Immature natural killer cell (primary cell): Measurements from ENCODE around the gene TFE3. TPM values are rescaled to one million over a fixed set of nuclear protein-coding genes. Genes with fewer than 3 reads are reported as not detected.
A peak's percentile ranks its signal among the peaks of the same experiment; 100 is the strongest.
"Not testable (repeated sequence)": the region's sequence is repeated elsewhere in the genome, so short reads cannot be mapped to it uniquely, and the experiment has no call there.

ENCODE experiments used
- DNase-seq, 3 donors: peaks; one replicate each; pipeline ENCODE4 v3.0.0; 2022; ENCODE audit warnings: mixed read lengths in 1 of 3
- H3K27ac Mint-ChIP-seq, 6 donors: one replicate each; pipeline ENCODE4 v1.8.0; 2020; ENCODE audit warnings: mixed read lengths in 6 of 6, mild to moderate bottlenecking in 5 of 6, inconsistent platforms in 4 of 6, moderate library complexity in 3 of 6
- H3K27me3 Mint-ChIP-seq, 3 donors: one replicate each; pipeline ENCODE4 v1.8.0; 2020 to 2021; ENCODE audit warnings: low read depth in 3 of 3, mild to moderate bottlenecking in 3 of 3, mixed read lengths in 3 of 3, moderate library complexity in 3 of 3, inconsistent platforms in 1 of 3
- H3K36me3 Mint-ChIP-seq, 3 donors: one replicate each; pipeline ENCODE4 v1.8.0; 2020; ENCODE audit warnings: mixed read lengths in 3 of 3, inconsistent platforms in 2 of 3, mild to moderate bottlenecking in 2 of 3
- H3K4me1 Mint-ChIP-seq, 2 donors: one replicate each; pipeline ENCODE4 v1.8.0; 2020; ENCODE audit warnings: inconsistent platforms in 2 of 2, mild to moderate bottlenecking in 2 of 2, mixed read lengths in 2 of 2, moderate library complexity in 1 of 2
- H3K4me3 Mint-ChIP-seq, 5 donors: one replicate each; pipeline ENCODE4 v1.8.0; 2020; ENCODE audit warnings: mild to moderate bottlenecking in 5 of 5, mixed read lengths in 5 of 5, inconsistent platforms in 3 of 5, moderate library complexity in 3 of 5
- H3K9me3 Mint-ChIP-seq, 6 donors: one replicate each; pipeline ENCODE4 v1.8.0; 2020; ENCODE audit warnings: mild to moderate bottlenecking in 6 of 6, mixed read lengths in 6 of 6, inconsistent platforms in 4 of 6, moderate library complexity in 3 of 6
- polyA plus RNA-seq, 3 donors: library from polyadenylated mRNA; unstranded; fragments of 300-500 nt; fragmentation: Illumina TruSeq; gene quantifications; one replicate each; pipeline ENCODE4 v1.2.3, GENCODE V29; 2021

Gene TFE3
- polyA plus RNA-seq, 3 donors from 2014 or later, result 1.1 to 9.0 (median 4.2) TPM

DNA sequence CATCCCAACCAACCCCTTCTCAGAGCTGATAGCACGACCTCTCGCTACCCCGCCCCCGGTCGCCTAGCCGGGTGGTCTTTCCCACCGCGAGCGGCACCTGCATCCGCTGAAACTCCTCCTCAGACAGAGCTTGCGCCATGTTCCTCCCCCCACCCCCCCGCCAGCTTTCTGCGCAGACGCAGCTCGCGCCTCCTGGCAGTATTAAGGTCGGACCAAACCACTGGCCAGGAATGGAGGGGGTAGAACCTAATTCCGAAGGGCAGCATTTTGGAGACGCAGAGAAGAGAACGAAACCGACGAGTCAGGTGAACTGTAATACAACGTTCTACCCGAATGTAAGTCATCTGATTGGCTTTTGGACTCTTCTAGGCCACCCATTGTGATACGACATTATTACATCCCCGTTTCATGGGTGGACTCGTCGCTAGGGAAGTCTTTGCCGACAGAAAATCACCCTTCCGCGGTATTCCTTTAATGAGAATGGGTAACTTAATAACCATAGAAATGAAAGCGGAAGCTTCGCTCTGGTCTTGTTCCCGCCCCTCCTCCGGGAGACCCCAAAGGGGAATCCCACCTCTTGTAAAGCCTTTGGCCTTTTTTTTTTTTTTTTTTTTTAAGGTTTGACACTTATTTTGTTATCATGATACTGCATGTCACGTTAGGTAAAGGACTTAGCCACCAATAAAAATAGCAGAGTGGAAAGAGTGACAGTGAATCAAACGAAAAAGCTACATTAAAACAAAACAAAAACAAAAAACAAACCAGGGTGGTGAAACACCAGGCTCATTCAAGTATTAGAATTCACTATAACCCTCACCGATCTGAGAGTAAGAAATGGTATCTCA, 40.8 kb downstream of the TFE3 start, which contains the start of gene GRIPAP1:
Gene GRIPAP1, minus strand, starts transcription at position 174 of the 845 bp plus-strand sequence. Its CDS starts 35 bp downstream, at position 139.
- Mint-ChIP-seq H3K9me3 (no peaks in the 10 kb centered on the region), H3K27me3 (peaks cover 14 to 24% (median 14%) of the 10 kb centered on the region in 3 donors), H3K4me1 (peaks cover 15 to 25% of the 10 kb centered on the region in 2 donors), H3K36me3 (peaks cover 0 to 7% (median 0%) of the 10 kb centered on the region in 3 donors), H3K27ac (peak within 1 kb of the TSS; percentile 89 to 99 (median 99)), H3K4me3 (peak within 1 kb of the TSS; percentile 95 to 98 (median 97))
- peak; percentile 84 to 90 (median 87) for DNase-seq

DNA sequence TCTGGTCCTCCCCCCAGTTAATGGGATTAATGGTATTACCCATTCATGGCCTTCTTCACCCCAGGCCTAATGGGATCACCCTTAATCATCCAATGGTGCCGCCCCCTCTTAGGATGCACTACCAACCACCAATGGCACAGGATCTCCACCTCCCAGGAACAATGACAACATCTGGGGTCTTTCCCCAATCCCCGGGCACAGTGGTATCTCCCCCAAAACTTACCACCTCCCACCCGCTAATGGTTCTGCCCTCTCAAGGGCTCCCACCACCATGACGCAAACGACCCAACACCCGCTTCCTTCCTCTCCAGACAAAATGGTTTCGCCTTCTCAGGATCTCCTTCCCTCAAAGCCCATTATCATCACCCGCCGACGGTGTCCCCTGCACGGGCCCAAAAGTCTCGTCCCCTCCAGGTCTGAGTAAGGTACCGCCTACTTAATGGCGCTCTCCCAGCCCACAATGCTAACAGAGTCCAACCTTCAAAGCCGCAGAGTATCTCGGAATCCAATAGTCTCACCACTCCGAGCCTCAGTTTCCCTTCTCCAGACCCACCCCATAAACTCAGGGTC, 41.6 kb downstream of the TFE3 start:
- Mint-ChIP-seq H3K4me1 (peaks cover 15 to 25% of the 10 kb centered on the region in 2 donors), H3K4me3 (peak overlapping the region; percentile 95 to 98 (median 97)), H3K9me3 (no peaks in the 10 kb centered on the region), H3K36me3 (peaks cover 3 to 10% (median 3%) of the 10 kb centered on the region in 3 donors), H3K27me3 (peaks cover 14 to 26% (median 14%) of the 10 kb centered on the region in 3 donors), H3K27ac (peak overlapping the region; percentile 89 to 99 (median 99))
- DNase-seq, result peak; percentile 74 to 77 (median 75)

DNA sequence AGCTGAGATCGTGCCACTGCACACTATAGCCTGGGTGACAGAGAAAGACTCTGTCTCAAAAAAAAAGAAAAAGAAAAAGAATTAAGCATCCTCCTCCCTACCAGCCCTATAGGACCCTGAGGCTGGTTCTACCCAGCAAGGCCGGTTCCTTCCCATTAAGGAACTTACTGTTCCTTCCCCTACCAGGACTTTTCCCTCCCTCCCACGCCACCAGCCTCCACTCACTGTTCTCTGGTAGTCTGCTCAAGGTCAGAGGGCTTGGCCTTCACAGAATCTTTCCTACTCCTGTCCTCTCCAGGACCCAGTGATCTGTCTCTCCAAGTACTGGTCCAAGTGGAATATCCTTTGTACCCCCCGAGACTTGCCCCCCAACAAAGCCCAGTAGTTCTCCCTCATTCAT, 42.5 kb downstream of the TFE3 start:
- peaks cover 15 to 25% of the 10 kb centered on the region in 2 donors for H3K4me1 Mint-ChIP-seq
- no peak for DNase-seq
- peak overlapping the region in 4 of 5 donors; percentile 95 to 98 (median 97) for H3K4me3 Mint-ChIP-seq
- H3K27ac Mint-ChIP-seq, result peak overlapping the region; percentile 89 to 99 (median 99)
- peaks cover 5 to 10% (median 5%) of the 10 kb centered on the region in 3 donors for H3K36me3 Mint-ChIP-seq
- H3K9me3 Mint-ChIP-seq, result no peaks in the 10 kb centered on the region
- H3K27me3 Mint-ChIP-seq, result peaks cover 14 to 26% (median 14%) of the 10 kb centered on the region in 3 donors

DNA sequence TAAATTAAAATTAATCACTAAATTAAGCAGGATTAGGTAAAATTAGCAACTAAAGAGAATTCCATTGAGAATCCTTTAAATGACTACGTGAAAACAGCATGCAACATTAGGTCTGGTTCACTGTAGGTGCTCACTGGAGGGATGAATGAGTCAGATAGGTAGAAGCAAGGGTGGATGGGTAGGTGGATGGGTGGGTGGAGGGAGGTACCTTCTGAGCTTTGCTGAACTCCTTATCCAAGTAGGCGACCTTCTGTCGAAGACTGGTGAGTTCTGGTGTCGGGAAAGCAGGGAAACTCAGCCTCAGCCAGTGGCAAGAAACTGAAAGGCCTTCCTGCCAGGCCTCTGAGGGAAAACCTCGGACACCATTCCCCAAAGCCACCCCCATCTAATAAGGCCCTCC, 44.1 kb downstream of the TFE3 start:
- peaks cover 15 to 25% of the 10 kb centered on the region in 2 donors for H3K4me1 Mint-ChIP-seq
- H3K27ac Mint-ChIP-seq, result no peak overlapping the region
- H3K9me3 Mint-ChIP-seq, result no peaks in the 10 kb centered on the region
- H3K27me3 Mint-ChIP-seq, result peaks cover 14 to 26% (median 14%) of the 10 kb centered on the region in 3 donors
- DNase-seq, result no peak
- no peak overlapping the region for H3K4me3 Mint-ChIP-seq
- peaks cover 5 to 10% (median 9%) of the 10 kb centered on the region in 3 donors for H3K36me3 Mint-ChIP-seq

DNA sequence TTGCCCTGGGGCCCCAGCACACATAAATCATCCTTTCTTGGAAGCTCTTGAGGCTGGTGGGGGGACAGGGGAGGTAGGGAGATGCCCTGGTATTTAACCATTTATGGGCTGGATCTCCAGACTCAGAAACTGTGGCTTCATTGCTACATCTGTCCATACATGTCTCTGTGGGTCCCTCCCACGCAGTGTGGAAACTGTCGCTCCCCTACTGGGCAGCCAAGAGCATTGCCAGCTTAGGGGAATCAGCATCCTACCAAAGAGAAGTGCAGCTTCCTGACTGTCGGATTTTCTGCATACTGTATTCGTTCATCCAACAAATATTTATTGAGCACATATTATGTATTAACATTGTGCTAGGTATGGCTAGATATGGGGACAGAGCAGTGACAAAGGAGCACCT, 44.8 kb downstream of the TFE3 start:
- DNase-seq, result no peak
- Mint-ChIP-seq H3K36me3 (peaks cover 5 to 11% (median 10%) of the 10 kb centered on the region in 3 donors), H3K4me1 (peaks cover 15 to 21% of the 10 kb centered on the region in 2 donors), H3K9me3 (no peaks in the 10 kb centered on the region), H3K27me3 (peaks cover 12 to 21% (median 14%) of the 10 kb centered on the region in 3 donors), H3K4me3 (peak overlapping the region in 1 of 5 donors; percentile 10), H3K27ac (no peak overlapping the region)

DNA sequence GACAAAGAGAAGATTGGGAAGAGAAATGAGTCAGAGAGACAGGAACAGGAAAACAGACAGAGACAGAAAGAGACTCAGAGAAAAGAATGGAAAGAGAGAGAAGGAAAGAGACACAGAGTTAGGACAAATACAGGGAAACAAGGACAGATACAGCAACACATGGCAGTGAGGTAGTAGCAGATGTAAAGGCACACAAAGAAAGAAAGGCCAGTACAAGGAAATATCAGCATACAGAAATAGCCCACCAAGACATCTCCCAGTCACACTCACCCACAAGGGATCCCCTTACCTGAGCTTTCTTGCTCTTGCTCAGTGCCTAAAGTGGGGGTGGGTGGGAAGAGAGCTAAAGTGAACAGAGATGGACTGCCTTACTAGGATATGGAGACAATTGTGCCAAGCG, 45.3 kb downstream of the TFE3 start:
- no peaks in the 10 kb centered on the region for H3K9me3 Mint-ChIP-seq
- peaks cover 11 to 20% (median 14%) of the 10 kb centered on the region in 3 donors for H3K27me3 Mint-ChIP-seq
- H3K4me3 Mint-ChIP-seq, result no peak overlapping the region
- H3K4me1 Mint-ChIP-seq, result peaks cover 15 to 21% of the 10 kb centered on the region in 2 donors
- peaks cover 5 to 12% (median 10%) of the 10 kb centered on the region in 3 donors for H3K36me3 Mint-ChIP-seq
- H3K27ac Mint-ChIP-seq, result peak overlapping the region in 1 of 6 donors; percentile 20
- no peak for DNase-seq

DNA sequence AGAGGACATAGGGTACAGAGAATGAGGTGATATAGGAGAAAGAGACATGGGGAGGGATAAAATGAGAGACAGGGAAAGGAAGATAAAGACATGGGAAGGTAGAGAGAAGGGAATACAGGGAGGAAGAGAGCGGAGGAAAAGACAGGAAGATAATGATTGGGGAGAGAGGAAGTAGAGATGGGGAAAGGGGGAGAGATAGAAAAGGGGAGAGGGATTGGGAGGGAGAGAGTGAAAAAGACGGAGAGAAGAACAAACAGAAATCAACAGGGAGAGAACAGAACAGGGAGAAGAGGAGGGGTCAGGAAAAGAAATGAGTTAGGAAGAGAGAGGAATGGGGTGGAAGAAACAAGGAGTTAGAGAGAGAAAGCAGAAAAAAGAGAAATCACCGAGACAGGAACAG, 45.7 kb downstream of the TFE3 start:
- Mint-ChIP-seq H3K36me3 (peaks cover 5 to 13% (median 10%) of the 10 kb centered on the region in 3 donors), H3K27me3 (peaks cover 7 to 17% (median 12%) of the 10 kb centered on the region in 3 donors), H3K9me3 (no peaks in the 10 kb centered on the region), H3K4me3 (no peak overlapping the region), H3K27ac (no peak overlapping the region), H3K4me1 (peaks cover 15 to 19% of the 10 kb centered on the region in 2 donors)
- no peak for DNase-seq

DNA sequence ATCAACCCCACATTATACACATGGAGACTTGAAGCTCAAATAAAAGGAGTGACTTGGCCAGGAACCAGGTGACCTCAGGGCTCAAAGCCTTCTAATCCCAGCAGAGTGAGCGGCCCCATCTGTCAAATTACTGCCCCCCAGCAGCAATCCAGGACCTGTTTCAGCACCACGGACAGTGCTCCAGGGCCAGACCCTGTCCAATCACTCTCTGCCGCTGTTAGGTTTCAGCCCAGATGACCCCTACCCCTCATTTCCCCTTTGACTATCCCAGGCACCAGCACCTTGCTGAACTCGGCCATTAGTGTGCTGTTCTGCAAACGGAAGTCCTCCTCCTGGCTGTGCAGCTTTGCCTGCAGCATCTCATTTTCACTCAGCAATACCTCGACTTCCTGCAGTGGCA, 46.2 kb downstream of the TFE3 start:
- H3K27ac Mint-ChIP-seq, result no peak overlapping the region
- H3K9me3 Mint-ChIP-seq, result no peaks in the 10 kb centered on the region
- peaks cover 14 to 18% of the 10 kb centered on the region in 2 donors for H3K4me1 Mint-ChIP-seq
- peaks cover 4 to 13% (median 7%) of the 10 kb centered on the region in 3 donors for H3K27me3 Mint-ChIP-seq
- H3K36me3 Mint-ChIP-seq, result peaks cover 5 to 16% (median 10%) of the 10 kb centered on the region in 3 donors
- no peak overlapping the region for H3K4me3 Mint-ChIP-seq
- peak in 1 of 3 donors; percentile 7 for DNase-seq

DNA sequence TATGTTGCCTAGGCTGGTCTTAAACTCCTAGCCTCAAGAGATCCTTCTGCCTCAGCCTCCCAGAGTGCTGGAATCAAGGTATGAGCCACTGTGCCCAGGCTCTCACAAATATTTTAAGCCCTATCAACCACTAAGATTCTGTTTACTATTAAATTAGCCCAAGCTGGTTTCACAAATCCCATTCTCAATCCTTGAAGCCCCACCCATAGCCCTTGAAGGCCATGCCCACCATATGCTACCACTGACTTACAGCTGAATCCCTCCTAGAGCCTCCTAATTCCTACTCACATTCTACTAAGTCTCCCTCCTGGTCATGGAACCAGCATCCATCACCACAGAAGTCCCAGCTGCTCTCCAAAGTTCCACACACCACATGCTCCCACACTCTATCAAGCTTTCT, 50.8 kb downstream of the TFE3 start:
- H3K27ac Mint-ChIP-seq, result no peak overlapping the region
- H3K4me1 Mint-ChIP-seq, result no peaks in the 10 kb centered on the region
- H3K27me3 Mint-ChIP-seq, result peaks cover 0 to 4% (median 1%) of the 10 kb centered on the region in 3 donors
- no peak overlapping the region for H3K4me3 Mint-ChIP-seq
- DNase-seq, result no peak
- H3K9me3 Mint-ChIP-seq, result no peaks in the 10 kb centered on the region
- H3K36me3 Mint-ChIP-seq, result peaks cover 2 to 16% (median 13%) of the 10 kb centered on the region in 3 donors

DNA sequence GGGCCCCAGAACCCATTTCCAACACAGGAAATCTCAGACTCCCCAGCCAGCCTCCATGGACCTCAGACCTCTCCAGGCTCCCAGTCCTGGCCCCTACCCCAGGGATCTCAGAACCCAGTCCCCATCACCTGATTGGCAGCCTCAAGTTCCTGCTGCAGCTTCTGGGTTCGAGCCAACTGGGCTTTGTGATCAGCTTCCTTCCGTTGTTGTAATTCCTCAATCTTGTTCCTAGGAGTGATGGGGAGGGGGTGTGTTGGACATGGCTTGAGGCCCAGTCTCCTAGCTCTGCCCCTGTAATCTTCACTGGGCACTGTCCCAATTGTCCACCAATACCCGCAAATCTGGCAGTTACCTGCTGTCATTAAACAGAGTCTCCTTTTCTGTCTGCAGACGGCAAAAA, 53.7 kb downstream of the TFE3 start:
- Mint-ChIP-seq H3K27ac (no peak overlapping the region), H3K27me3 (peaks cover 0 to 2% (median 1%) of the 10 kb centered on the region in 3 donors), H3K36me3 (peaks cover 0 to 11% (median 8%) of the 10 kb centered on the region in 3 donors), H3K4me3 (no peak overlapping the region), H3K4me1 (no peaks in the 10 kb centered on the region), H3K9me3 (no peaks in the 10 kb centered on the region)
- no peak for DNase-seq

DNA sequence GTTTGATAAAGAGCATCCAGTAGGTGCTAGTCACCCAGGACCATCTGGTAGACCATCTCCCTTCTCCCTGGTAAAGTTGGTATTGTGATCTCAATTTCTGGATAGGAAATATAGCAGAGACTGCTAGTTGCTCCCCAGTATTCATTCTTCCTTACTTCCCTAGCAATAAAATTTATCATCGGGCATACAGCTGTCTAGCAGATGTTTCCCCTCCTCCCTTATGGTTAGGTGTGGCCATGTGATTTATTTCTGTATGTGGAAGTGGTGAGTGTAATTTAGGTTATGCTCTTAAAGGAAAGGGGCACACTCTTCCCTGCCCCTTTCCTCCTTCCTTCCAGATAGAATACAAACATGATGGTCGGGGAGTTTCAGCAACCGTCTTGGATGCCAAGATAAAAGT, 59.3 kb downstream of the TFE3 start:
- no peaks in the 10 kb centered on the region for H3K9me3 Mint-ChIP-seq
- H3K4me1 Mint-ChIP-seq, result no peaks in the 10 kb centered on the region
- peaks cover under 1 to 18% (median 10%) of the 10 kb centered on the region in 3 donors for H3K36me3 Mint-ChIP-seq
- peak overlapping the region in 1 of 6 donors; percentile 12 for H3K27ac Mint-ChIP-seq
- no peak for DNase-seq
- H3K4me3 Mint-ChIP-seq, result no peak overlapping the region
- peaks cover 0 to 7% (median 4%) of the 10 kb centered on the region in 3 donors for H3K27me3 Mint-ChIP-seq

DNA sequence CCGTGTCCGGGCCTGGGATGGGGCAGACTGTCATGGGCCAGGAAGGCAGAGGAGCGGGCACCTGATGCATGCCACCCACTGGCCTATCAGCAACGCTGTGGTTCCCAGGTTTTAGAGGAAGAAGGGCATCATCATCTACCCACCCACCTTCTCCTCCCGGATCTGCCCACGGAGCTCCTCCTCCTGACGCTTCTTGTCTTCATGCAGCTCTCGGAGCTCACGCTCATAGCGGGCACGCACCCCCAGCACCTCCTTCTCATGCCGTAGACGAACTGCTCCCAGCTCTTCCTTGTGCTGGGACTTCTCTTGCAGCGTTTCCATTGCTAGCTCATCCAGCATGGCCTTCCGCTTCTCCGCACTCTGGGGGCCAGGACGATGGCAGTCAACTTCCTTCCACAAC, 60.1 kb downstream of the TFE3 start:
- no peaks in the 10 kb centered on the region for H3K4me1 Mint-ChIP-seq
- DNase-seq, result no peak
- peaks cover 0 to 7% (median 4%) of the 10 kb centered on the region in 3 donors for H3K27me3 Mint-ChIP-seq
- no peak overlapping the region for H3K4me3 Mint-ChIP-seq
- H3K36me3 Mint-ChIP-seq, result peaks cover 6 to 17% (median 12%) of the 10 kb centered on the region in 3 donors
- H3K9me3 Mint-ChIP-seq, result no peaks in the 10 kb centered on the region
- no peak overlapping the region for H3K27ac Mint-ChIP-seq

DNA sequence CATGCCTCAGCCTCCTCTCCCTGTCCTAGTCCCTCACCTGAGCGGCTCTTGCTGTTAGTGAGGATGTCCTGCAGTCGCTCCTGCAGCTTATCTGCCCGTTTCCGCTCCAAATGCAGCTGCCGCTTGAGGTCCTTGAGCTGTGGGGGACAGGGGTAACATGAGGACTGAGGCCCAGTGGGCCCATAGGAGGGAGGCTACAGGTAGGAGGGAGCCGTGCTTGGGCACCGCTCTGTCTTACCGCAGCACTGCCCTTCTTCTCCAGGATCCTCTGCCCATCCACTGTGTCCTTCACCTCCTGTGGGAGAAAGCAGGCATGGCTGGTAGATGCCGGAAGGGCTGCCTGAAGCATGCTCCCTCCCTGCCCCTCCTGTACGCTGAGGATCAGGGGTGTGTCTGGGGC, 62.0 kb downstream of the TFE3 start:
- H3K4me1 Mint-ChIP-seq, result no peaks in the 10 kb centered on the region
- no peak for DNase-seq
- H3K36me3 Mint-ChIP-seq, result peaks cover 6 to 16% (median 12%) of the 10 kb centered on the region in 3 donors
- no peak overlapping the region for H3K4me3 Mint-ChIP-seq
- no peaks in the 10 kb centered on the region for H3K9me3 Mint-ChIP-seq
- peak overlapping the region in 1 of 6 donors; percentile 62 for H3K27ac Mint-ChIP-seq
- peaks cover 0 to 7% (median 4%) of the 10 kb centered on the region in 3 donors for H3K27me3 Mint-ChIP-seq

DNA sequence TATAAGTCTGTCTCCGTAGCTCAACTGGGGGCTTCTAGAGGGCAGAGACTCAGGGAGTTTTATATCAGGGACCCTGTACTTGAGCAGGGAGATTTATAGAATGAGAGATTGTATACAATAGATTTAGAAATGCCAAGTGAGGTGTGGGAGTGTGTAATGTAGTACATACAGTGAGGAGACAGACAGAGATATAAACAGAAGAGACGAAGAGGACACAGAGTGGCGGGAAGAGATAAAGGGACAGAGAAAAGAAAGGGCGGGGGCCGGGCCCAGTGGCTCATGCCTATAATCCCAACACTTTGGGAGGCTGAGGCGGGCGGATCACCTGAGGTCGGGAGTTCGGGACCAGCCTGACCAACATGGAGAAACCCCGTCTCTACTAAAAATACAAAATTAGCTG, 62.8 kb downstream of the TFE3 start:
- not testable (repeated sequence) for H3K27ac Mint-ChIP-seq
- peaks cover 8 to 20% (median 11%) of the 10 kb centered on the region in 3 donors for H3K36me3 Mint-ChIP-seq

More for the DNA sequence above, 62.8 kb downstream of the TFE3 start:
- not testable (repeated sequence) for H3K4me3 Mint-ChIP-seq, H3K27me3 Mint-ChIP-seq, H3K9me3 Mint-ChIP-seq, H3K4me1 Mint-ChIP-seq, DNase-seq
